ENCODE results near the gene AKAP13.

DNA sequence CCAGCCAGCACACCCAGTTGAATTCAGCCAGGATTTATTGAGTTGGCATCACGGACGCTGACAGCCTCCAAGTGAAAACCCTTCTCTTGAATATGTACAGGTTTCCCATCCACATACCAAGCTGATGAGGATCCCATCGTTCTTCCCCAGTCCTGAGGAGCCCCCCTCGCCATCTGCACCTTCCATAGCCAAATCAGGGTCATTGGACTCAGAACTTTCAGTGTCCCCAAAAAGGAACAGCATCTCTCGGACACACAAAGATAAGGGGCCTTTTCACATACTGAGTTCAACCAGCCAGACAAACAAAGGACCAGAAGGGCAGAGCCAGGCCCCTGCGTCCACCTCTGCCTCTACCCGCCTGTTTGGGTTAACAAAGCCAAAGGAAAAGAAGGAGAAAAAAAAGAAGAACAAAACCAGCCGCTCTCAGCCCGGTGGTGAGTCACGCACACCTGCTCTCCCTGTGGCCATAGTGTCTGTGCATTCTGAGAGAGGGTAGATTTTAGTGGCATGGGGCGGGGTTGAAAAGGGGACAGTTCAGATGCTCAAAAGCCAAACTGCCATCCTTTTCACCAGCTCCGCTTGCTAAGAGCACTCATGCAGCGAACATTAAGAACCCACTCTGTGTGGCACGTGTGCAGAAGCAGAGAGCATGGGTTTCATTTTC is 363.1 kb downstream of the AKAP13 start:
- TF ChIP-seq, protein P1, sequence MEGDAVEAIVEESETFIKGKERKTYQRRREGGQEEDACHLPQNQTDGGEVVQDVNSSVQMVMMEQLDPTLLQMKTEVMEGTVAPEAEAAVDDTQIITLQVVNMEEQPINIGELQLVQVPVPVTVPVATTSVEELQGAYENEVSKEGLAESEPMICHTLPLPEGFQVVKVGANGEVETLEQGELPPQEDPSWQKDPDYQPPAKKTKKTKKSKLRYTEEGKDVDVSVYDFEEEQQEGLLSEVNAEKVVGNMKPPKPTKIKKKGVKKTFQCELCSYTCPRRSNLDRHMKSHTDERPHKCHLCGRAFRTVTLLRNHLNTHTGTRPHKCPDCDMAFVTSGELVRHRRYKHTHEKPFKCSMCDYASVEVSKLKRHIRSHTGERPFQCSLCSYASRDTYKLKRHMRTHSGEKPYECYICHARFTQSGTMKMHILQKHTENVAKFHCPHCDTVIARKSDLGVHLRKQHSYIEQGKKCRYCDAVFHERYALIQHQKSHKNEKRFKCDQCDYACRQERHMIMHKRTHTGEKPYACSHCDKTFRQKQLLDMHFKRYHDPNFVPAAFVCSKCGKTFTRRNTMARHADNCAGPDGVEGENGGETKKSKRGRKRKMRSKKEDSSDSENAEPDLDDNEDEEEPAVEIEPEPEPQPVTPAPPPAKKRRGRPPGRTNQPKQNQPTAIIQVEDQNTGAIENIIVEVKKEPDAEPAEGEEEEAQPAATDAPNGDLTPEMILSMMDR (IDR thresholded peaks at IDR 0.05): no peak
- no peak for TF ChIP-seq EZH2 (IDR thresholded peaks at IDR 0.05; ENCODE audit: borderline replicate concordance, insufficient read depth, low read depth, low read length, poor library complexity, severe bottlenecking)

Data from B cell (primary cell).